VCaP (cell line): ENCODE measurements around the gene DLGAP1.

ENCODE experiments used
- H3K27ac ChIP-seq: fragments of 450-650 bp; 2 replicates; pipeline ENCODE4 v1.5.1; 2017
- TF ChIP-seq, protein P1 (sequence below): fragments of 450-650 bp; conservative IDR thresholded peaks from 2 replicates; pipeline ENCODE4 v1.5.1; 2017; ENCODE audit warnings: mild to moderate bottlenecking, moderate library complexity

DLGAP1 gene

GRCh38 chr18:3454365-3455089 lies 1000.6 kb downstream of the DLGAP1 start:
- TF ChIP-seq, protein P1, sequence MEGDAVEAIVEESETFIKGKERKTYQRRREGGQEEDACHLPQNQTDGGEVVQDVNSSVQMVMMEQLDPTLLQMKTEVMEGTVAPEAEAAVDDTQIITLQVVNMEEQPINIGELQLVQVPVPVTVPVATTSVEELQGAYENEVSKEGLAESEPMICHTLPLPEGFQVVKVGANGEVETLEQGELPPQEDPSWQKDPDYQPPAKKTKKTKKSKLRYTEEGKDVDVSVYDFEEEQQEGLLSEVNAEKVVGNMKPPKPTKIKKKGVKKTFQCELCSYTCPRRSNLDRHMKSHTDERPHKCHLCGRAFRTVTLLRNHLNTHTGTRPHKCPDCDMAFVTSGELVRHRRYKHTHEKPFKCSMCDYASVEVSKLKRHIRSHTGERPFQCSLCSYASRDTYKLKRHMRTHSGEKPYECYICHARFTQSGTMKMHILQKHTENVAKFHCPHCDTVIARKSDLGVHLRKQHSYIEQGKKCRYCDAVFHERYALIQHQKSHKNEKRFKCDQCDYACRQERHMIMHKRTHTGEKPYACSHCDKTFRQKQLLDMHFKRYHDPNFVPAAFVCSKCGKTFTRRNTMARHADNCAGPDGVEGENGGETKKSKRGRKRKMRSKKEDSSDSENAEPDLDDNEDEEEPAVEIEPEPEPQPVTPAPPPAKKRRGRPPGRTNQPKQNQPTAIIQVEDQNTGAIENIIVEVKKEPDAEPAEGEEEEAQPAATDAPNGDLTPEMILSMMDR = peak; percentile 83
- peak overlapping the region; percentile 96 for H3K27ac ChIP-seq

DNA sequence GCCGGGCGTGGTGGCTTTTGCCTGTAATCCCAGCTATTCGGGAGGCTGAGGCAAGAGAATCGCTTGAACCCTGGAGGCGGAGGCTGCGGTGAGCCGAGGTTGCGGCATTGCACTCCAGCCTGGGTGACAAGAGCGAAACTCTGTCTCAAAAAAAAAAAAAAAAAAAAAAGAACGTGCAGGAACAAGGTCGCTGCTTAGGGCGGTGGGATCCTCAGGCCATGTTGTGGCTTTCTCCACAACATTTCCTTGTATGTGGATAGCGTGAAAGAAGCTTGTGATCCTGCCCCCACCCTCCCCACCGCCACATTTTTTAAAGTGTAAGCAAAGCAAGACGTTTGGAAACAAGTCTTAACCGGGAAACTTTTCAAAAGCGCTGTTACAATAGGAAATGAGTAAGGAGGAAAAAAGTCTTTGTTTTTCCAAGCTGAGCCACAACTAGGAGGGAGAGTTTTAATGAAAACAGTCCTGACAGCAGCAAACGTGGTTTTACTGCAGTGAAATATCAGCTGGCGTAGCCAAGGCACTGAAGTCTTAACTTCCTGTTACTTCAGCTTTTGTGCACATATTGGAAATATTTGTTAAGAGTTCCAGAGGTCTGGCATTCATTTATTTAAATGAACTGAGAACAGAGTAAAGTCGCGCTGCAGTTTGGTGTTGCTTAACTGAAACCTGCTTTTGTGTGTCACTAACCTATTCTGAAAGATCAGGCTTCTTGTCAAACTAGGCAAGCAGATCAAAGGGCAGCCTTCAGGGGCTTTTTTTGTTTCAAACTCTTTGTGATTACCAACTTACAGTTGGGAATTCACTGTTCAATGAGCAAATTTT lies 1001.4 kb downstream of the DLGAP1 start:
- TF ChIP-seq, protein P1 = no peak
- H3K27ac ChIP-seq = peak overlapping the region; percentile 96

- peak overlapping the region; percentile 96 for H3K27ac ChIP-seq
- TF ChIP-seq, protein P1 = no peak
Measured at GRCh38 chr18:3452750-3453539, 1002.2 kb downstream of the DLGAP1 start.

- TF ChIP-seq, protein P1 = no peak; the same call in 1 of the 2 replicates
- H3K27ac ChIP-seq = peak overlapping the region; percentile 96
Measured at GRCh38 chr18:3451989-3452749, 1002.9 kb downstream of the DLGAP1 start.

DNA sequence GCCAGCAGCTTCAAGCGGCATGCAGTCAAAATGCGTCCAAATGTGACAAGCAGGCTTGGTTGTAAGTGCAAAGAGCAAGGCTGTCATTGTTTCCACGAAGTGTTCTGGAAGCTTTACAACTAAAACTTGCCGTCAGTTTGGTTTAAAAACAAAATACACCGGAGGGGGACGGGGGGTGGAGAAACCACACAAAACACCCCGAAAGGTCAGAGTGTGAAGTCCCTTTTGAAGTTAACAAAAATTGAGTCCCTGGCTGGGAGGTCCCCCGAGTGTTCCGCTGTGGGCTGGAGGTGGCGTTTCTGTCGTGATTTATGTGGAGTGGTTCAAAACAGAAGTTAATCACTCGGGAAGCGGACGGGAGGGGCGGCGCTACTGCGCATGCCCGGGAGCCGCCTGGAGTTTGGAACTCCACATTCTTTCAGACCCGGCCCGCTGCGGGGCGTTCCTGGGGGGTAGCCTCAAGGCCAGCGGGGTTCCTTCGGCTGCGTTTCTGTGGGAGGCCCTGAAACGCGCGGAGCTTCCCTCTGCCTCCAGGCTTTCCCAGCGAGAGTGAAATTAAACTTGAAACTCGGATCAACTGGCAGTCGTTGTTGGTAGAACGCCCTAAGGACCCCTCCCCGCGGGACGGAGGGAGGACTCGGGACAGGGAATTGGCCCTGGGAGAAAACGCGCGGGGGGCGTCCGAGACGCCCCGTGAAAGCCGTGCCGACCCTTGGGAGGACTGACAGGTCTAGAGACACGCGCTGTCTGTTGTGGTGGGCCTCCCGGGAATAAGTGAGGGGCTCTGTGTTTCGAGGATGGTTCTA lies 1003.7 kb downstream of the DLGAP1 start:
- H3K27ac ChIP-seq = peak overlapping the region; percentile 96
- TF ChIP-seq, protein P1 = no peak

- TF ChIP-seq, protein P1 = no peak
- peak overlapping the region; percentile 96 for H3K27ac ChIP-seq
Measured at GRCh38 chr18:3450799-3451182, 1004.3 kb downstream of the DLGAP1 start.
